ENCODE results near the gene B4GALT7.

DNA sequence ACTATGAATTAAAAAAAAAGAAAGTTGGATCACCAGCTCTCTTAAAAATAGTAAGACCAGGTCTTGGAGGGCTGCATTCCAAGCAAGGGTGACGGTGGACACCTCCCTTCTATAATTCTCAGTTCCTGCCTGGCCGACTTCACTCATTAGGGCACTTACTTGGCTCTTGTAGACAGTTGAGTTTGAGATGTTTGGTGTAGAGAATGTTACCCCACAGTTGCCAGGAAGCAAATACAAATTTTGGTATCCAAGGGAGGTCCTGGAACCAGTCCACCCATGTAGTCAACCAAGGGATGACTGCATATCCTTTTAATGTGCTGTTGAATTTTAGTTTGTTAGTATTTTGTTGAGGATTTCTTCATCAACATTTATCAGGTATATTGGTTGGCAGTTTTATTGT is 20.6 kb downstream of the B4GALT7 start:
- TF ChIP-seq, protein P1, sequence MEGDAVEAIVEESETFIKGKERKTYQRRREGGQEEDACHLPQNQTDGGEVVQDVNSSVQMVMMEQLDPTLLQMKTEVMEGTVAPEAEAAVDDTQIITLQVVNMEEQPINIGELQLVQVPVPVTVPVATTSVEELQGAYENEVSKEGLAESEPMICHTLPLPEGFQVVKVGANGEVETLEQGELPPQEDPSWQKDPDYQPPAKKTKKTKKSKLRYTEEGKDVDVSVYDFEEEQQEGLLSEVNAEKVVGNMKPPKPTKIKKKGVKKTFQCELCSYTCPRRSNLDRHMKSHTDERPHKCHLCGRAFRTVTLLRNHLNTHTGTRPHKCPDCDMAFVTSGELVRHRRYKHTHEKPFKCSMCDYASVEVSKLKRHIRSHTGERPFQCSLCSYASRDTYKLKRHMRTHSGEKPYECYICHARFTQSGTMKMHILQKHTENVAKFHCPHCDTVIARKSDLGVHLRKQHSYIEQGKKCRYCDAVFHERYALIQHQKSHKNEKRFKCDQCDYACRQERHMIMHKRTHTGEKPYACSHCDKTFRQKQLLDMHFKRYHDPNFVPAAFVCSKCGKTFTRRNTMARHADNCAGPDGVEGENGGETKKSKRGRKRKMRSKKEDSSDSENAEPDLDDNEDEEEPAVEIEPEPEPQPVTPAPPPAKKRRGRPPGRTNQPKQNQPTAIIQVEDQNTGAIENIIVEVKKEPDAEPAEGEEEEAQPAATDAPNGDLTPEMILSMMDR (conservative IDR thresholded peaks at IDR 0.05; ENCODE audit: low read length), result no peak
- no peak for TF ChIP-seq EZH2phosphoT487 (IDR thresholded peaks at IDR 0.05; ENCODE audit: borderline replicate concordance, low read depth, low read length)
